CD4-positive, alpha-beta T cell (primary cell): Measurements from ENCODE around the gene DCUN1D4. TPM values are rescaled to one million over a fixed set of nuclear protein-coding genes. Genes with fewer than 3 reads are reported as not detected.
"Not testable (repeated sequence)": the region's sequence is repeated elsewhere in the genome, so short reads cannot be mapped to it uniquely, and the experiment has no call there.

Source experiments
- ATAC-seq: fragments of 200-7000 bp; cut with Tn5 transposase; one replicate; pipeline ENCODE4 v1.10.0; 2022; ENCODE audit warnings: mild to moderate bottlenecking; ENCODE audit not compliant: poor library complexity
- CTCF ChIA-PET: fragments of 350-600 bp; sonication (Branson Sonifier 250); formaldehyde crosslinking; loops from one replicate; lab custom pipeline; 2021; ENCODE audit warnings: antibody characterized with exemption, inconsistent platforms; lab: Charles Lee
- POLR2A ChIA-PET: fragments of 350-600 bp; sonication (Branson Sonifier 250); formaldehyde crosslinking; loops from one replicate; lab custom pipeline; 2021; ENCODE audit warnings: antibody characterized with exemption, inconsistent platforms; lab: Charles Lee
- DNase-seq, 14 experiments: peaks; one replicate each; pipeline ENCODE4 v3.0.0-alpha.2; 2013 to 2020; ENCODE audit warnings: mixed read lengths in 2 of 14
- H3K27ac ChIP-seq, 2 donors: one replicate each; pipeline versions ENCODE4 v1.5.1 to v1.7.0; 2013; ENCODE audit warnings: low read length in 2 of 2, low read depth in 1 of 2, mild to moderate bottlenecking in 1 of 2
- H3K27me3 ChIP-seq, 2 experiments: 1 replicate in 1 of 2; 2 replicates in 1 of 2; pipeline versions ENCODE4 v1.6.1 to v1.7.0; 2013; ENCODE audit warnings: low read length in 2 of 2, control low read depth in 1 of 2, mild to moderate bottlenecking in 1 of 2, moderate library complexity in 1 of 2; ENCODE audit not compliant: insufficient read depth in 2 of 2, control insufficient read depth in 1 of 2
- H3K36me3 ChIP-seq: one replicate; pipeline ENCODE4 v1.6.1; 2013; ENCODE audit warnings: low read length, control low read depth; ENCODE audit not compliant: insufficient read depth
- H3K4me1 ChIP-seq: one replicate; pipeline ENCODE4 v1.6.1; 2013; ENCODE audit warnings: low read length, control low read depth; ENCODE audit not compliant: insufficient read depth
- H3K4me3 ChIP-seq: one replicate; pipeline ENCODE4 v1.5.1; 2013; ENCODE audit warnings: mild to moderate bottlenecking, low read length, moderate library complexity
- H3K9me3 ChIP-seq, 2 experiments: 1 replicate in 1 of 2; 2 replicates in 1 of 2; pipeline versions ENCODE4 v1.6.1 to v1.7.0; 2013; ENCODE audit warnings: low read length in 2 of 2, mild to moderate bottlenecking in 2 of 2, control low read depth in 1 of 2, moderate library complexity in 1 of 2; ENCODE audit not compliant: control insufficient read depth in 1 of 2, insufficient read depth in 1 of 2
- H3K27ac Mint-ChIP-seq: one replicate; pipeline ENCODE4 v1.8.0; 2020; ENCODE audit warnings: mixed read lengths
- H3K27me3 Mint-ChIP-seq: one replicate; pipeline ENCODE4 v1.8.0; 2021; ENCODE audit warnings: mixed read lengths
- H3K36me3 Mint-ChIP-seq: one replicate; pipeline ENCODE4 v1.8.0; 2021; ENCODE audit warnings: low read depth, mixed read lengths
- H3K4me1 Mint-ChIP-seq: one replicate; pipeline ENCODE4 v1.8.0; 2021; ENCODE audit warnings: low read depth, mixed read lengths
- H3K4me3 Mint-ChIP-seq: one replicate; pipeline ENCODE4 v1.8.0; 2020; ENCODE audit warnings: mild to moderate bottlenecking, mixed read lengths
- H3K9me3 Mint-ChIP-seq: one replicate; pipeline ENCODE4 v1.8.0; 2020; ENCODE audit warnings: mixed read lengths
- intact Hi-C, 2 experiments: fragments of 100-400 bp; cut with DNase I in 1 of 2; cut with micrococcal nuclease in 1 of 2; formaldehyde crosslinking; loops; one replicate each; pipeline versions ENCODE4 v1.15.1 to v1.9.0; 2023 to 2025; cut with DNase I, micrococcal nuclease
- total RNA-seq, 174 experiments: library from RNA in 2 of 174; stranded (reverse) in 2 of 174; gene quantifications; one replicate each; pipeline ENCODE4 v1.2.3 and lab custom pipeline; 2021 to 2026
- TF ChIP-seq, protein P1 (sequence below): fragments of 200-600 bp; IDR thresholded peaks from one replicate; pipeline ENCODE4 v1.8.0; 2022; ENCODE audit warnings: antibody characterized with exemption, mild to moderate bottlenecking

The DCUN1D4 gene
- total RNA-seq, 2 experiments from 2014 or later, result 36.2 to 39.9 TPM

DNA sequence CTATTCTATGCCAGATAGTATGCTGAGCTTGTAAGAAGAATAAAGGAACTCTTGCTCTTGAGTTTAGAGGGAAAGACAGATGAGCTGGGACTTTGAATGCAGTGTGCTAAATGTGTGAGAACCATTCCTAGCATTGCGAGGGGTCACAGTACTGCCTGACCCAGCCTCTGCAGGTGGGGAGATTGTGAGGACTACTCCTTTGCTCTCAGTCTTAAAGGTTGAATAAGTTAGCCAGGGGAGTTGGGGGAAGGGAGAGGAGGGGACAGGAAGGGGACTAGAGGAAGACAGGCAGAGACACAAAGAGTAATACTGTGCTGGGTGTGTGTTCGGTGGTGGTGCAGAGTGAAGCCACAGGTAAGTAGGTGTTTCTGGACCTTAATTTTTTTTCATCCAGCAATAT, 41.7 kb downstream of the DCUN1D4 start:
- ChIA-PET POLR2A (no interaction called here), CTCF (no interaction called here)
- Histone ChIP-seq H3K27ac (no peak overlapping the region), H3K36me3 (peaks cover 18% of the 10 kb centered on the region), H3K9me3 (no peaks in the 10 kb centered on the region), H3K4me3 (no peak overlapping the region), H3K27me3 (no peaks in the 10 kb centered on the region), H3K4me1 (no peaks in the 10 kb centered on the region)
- intact Hi-C loops, result no loop called here
- no peak overlapping the region for H3K4me3 Mint-ChIP-seq
- H3K27ac Mint-ChIP-seq, result no peak overlapping the region
- H3K27me3 Mint-ChIP-seq, result no peaks in the 10 kb centered on the region
- no peak for ATAC-seq
- H3K36me3 Mint-ChIP-seq, result peaks cover 85% of the 10 kb centered on the region
- H3K4me1 Mint-ChIP-seq, result peaks cover 5% of the 10 kb centered on the region
- H3K9me3 Mint-ChIP-seq, result no peaks in the 10 kb centered on the region
- TF ChIP-seq, protein P1, sequence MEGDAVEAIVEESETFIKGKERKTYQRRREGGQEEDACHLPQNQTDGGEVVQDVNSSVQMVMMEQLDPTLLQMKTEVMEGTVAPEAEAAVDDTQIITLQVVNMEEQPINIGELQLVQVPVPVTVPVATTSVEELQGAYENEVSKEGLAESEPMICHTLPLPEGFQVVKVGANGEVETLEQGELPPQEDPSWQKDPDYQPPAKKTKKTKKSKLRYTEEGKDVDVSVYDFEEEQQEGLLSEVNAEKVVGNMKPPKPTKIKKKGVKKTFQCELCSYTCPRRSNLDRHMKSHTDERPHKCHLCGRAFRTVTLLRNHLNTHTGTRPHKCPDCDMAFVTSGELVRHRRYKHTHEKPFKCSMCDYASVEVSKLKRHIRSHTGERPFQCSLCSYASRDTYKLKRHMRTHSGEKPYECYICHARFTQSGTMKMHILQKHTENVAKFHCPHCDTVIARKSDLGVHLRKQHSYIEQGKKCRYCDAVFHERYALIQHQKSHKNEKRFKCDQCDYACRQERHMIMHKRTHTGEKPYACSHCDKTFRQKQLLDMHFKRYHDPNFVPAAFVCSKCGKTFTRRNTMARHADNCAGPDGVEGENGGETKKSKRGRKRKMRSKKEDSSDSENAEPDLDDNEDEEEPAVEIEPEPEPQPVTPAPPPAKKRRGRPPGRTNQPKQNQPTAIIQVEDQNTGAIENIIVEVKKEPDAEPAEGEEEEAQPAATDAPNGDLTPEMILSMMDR, result no peak
- DNase-seq, result no peak

- Mint-ChIP-seq H3K4me1 (peaks cover 5% of the 10 kb centered on the region), H3K27me3 (no peaks in the 10 kb centered on the region), H3K9me3 (no peaks in the 10 kb centered on the region), H3K36me3 (peaks cover 86% of the 10 kb centered on the region), H3K27ac (no peak overlapping the region), H3K4me3 (no peak overlapping the region)
- POLR2A ChIA-PET, result no interaction called here
- ATAC-seq, result no peak
- no peak overlapping the region for H3K27ac ChIP-seq
- no peaks in the 10 kb centered on the region for H3K9me3 ChIP-seq
- CTCF ChIA-PET, result no interaction called here
- TF ChIP-seq, protein P1, result no peak
- no peaks in the 10 kb centered on the region for H3K27me3 ChIP-seq
- H3K36me3 ChIP-seq, result peaks cover 16% of the 10 kb centered on the region
- H3K4me3 ChIP-seq, result no peak overlapping the region
- DNase-seq, result peak in 3 of 14 experiments; percentile 5 to 21 (median 18)
- no peaks in the 10 kb centered on the region for H3K4me1 ChIP-seq
- intact Hi-C loops, result no loop called here
Observed at GRCh38 chr4:51885363-51885762, 42.4 kb downstream of the DCUN1D4 start.

GRCh38 chr4:51890760-51891159, 47.8 kb downstream of the DCUN1D4 start:
- Mint-ChIP-seq H3K9me3 (no peaks in the 10 kb centered on the region), H3K27me3 (no peaks in the 10 kb centered on the region), H3K4me3 (no peak overlapping the region), H3K4me1 (no peaks in the 10 kb centered on the region), H3K36me3 (peaks cover 77% of the 10 kb centered on the region), H3K27ac (no peak overlapping the region)
- CTCF ChIA-PET, result no interaction called here
- H3K27me3 ChIP-seq, result no peaks in the 10 kb centered on the region
- DNase-seq (no peak), ATAC-seq (no peak)
- no peaks in the 10 kb centered on the region for H3K9me3 ChIP-seq
- TF ChIP-seq, protein P1, result no peak
- POLR2A ChIA-PET, result no interaction called here
- intact Hi-C loops, result no loop called here
- no peaks in the 10 kb centered on the region for H3K4me1 ChIP-seq
- no peak overlapping the region for H3K4me3 ChIP-seq
- peaks cover 26% of the 10 kb centered on the region for H3K36me3 ChIP-seq
- H3K27ac ChIP-seq, result no peak overlapping the region

DNA sequence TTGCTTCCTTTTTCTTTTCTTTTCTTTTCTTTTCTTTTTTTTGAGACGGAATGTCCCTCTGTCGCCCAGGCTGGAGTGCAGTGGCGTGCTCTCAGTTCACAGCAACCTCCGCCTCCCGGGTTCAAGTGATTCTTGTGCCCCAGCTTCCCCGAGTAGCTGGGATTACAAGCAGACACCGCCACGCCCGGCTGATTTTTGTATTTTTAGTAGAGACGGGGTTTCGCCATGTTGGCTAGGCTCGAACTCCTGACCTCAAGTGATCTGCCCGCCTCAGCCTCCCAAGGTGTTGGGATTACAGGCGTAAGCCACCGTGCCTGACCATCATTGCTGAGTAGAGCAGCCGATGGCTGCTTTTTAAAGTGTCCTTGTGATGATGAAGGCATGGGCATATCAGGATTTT, 50.4 kb downstream of the DCUN1D4 start:
- ATAC-seq, H3K27ac ChIP-seq, intact Hi-C loops, H3K4me1 Mint-ChIP-seq, H3K4me3 Mint-ChIP-seq, H3K27me3 Mint-ChIP-seq, DNase-seq, POLR2A ChIA-PET, H3K4me1 ChIP-seq, H3K27ac Mint-ChIP-seq, H3K9me3 ChIP-seq, H3K4me3 ChIP-seq, CTCF ChIA-PET, H3K9me3 Mint-ChIP-seq, H3K27me3 ChIP-seq: not testable (repeated sequence)
- H3K36me3 ChIP-seq, result peaks cover 22% of the 10 kb centered on the region
- H3K36me3 Mint-ChIP-seq, result peaks cover 76% of the 10 kb centered on the region
